ENCODE data around the gene ASTL.

The ASTL gene

GRCh38 chr2:96083989-96084857, 54.1 kb downstream of the ASTL start:
- no peak for DNase-seq (ENCODE audit: low read depth in 2 of 2)

- DNase-seq (ENCODE audit: low read depth in 2 of 2) = no peak
These were observed 55.0 kb downstream of the ASTL start for GRCh38 chr2:96083064-96083939.

GRCh38 chr2:96082211-96083063, 55.9 kb downstream of the ASTL start:
- DNase-seq (ENCODE audit: low read depth in 2 of 2) = no peak

- no peak for DNase-seq (ENCODE audit: low read depth in 2 of 2)
These were observed 57.3 kb downstream of the ASTL start for GRCh38 chr2:96081042-96081441.

GRCh38 chr2:96075199-96075771, 63.0 kb downstream of the ASTL start:
- DNase-seq (ENCODE audit: low read depth in 2 of 2) = no peak

- no peak for DNase-seq (ENCODE audit: low read depth in 2 of 2)
These were observed 64.1 kb downstream of the ASTL start for GRCh38 chr2:96074156-96074555.

- no peak for DNase-seq (ENCODE audit: low read depth in 2 of 2)
These were observed 65.0 kb downstream of the ASTL start for GRCh38 chr2:96073170-96073775.
